Sigmoid colon (tissue), 7 donors: ENCODE measurements around the gene TOMM20. TPM values are rescaled to one million over a fixed set of nuclear protein-coding genes. Genes with fewer than 3 reads are reported as not detected.

ENCODE experiments used
- DNase-seq: peaks from one replicate; pipeline ENCODE4 v3.0.0-alpha.2; 2019
- H3K27ac ChIP-seq, 4 donors: fragments of 200-600 bp; sonication (generic); one replicate each; pipeline ENCODE4 v1.5.1; 2016 to 2019; ENCODE audit warnings: mild to moderate bottlenecking in 1 of 4
- H3K27me3 ChIP-seq, 3 donors: fragments of 200-600 bp; sonication (generic); one replicate each; pipeline ENCODE4 v1.5.1; 2019; ENCODE audit warnings: mild to moderate bottlenecking in 1 of 3
- H3K36me3 ChIP-seq, 4 donors: fragments of 200-600 bp; sonication (generic); one replicate each; pipeline ENCODE4 v1.5.1; 2016 to 2019
- H3K4me1 ChIP-seq, 4 donors: fragments of 200-600 bp; sonication (generic); one replicate each; pipeline ENCODE4 v1.5.1; 2017 to 2019
- H3K4me3 ChIP-seq, 4 donors: fragments of 200-600 bp; sonication (generic); one replicate each; pipeline ENCODE4 v1.5.1; 2017 to 2019; ENCODE audit warnings: mild to moderate bottlenecking in 2 of 4, moderate library complexity in 1 of 4
- H3K9me3 ChIP-seq, 4 donors: fragments of 200-600 bp in 3 of 4; sonication (generic) in 3 of 4; one replicate each; pipeline versions ENCODE4 v1.5.1 to v1.6.1; 2013 to 2019
- CTCF ChIP-seq, 4 experiments: fragments of 450-650 bp in 3 of 4; fragments of 200-600 bp in 1 of 4; IDR thresholded peaks; one replicate each; pipeline ENCODE4 v1.5.1; 2016 to 2019; ENCODE audit warnings: antibody characterized with exemption in 4 of 4, mild to moderate bottlenecking in 3 of 4, moderate library complexity in 2 of 4
- EP300 ChIP-seq, 4 donors: sonication (generic); formaldehyde crosslinking; IDR thresholded peaks; one replicate each; pipeline ENCODE4 v1.6.1; 2017; ENCODE audit warnings: antibody characterized with exemption in 4 of 4
- POLR2A ChIP-seq, 2 donors: fragments of 450-650 bp; IDR thresholded peaks; one replicate each; pipeline ENCODE4 v1.6.1; 2016; ENCODE audit warnings: antibody characterized with exemption in 2 of 2, mild to moderate bottlenecking in 2 of 2, moderate library complexity in 2 of 2
- POLR2AphosphoS5 ChIP-seq, 4 donors: sonication (generic); formaldehyde crosslinking; IDR thresholded peaks; one replicate each; pipeline ENCODE4 v1.6.1; 2017; ENCODE audit warnings: antibody characterized with exemption in 4 of 4
- WGBS, 2 donors: extraction: QIAGEN DNeasy Blood & Tissue Kit; methylation state at CpG; one replicate each; pipeline ENCODE4 v1.1.7; 2013; 5-methylcytosine and 5-hydroxymethylcytosine counted together
- intact Hi-C: fragments of 100-400 bp; cut with DNase I; formaldehyde crosslinking; loops from one replicate; pipeline ENCODE4 v1.15.1; 2023
- polyA plus RNA-seq, 3 donors: library from polyadenylated mRNA; stranded (reverse); fragments of 200-250 nt; gene quantifications; one replicate each; pipeline ENCODE4 v1.2.3, GENCODE V29; 2013
- total RNA-seq, 4 donors: library from RNA; depleted of rRNA; stranded (reverse); fragments of >200 nt; gene quantifications; one replicate each; pipeline ENCODE4 v1.1.0, GENCODE V29; 2016
- donor health status: healthy with polysubstance abuse.
- donor health status: Bipolar disorder and iron deficiency.
- donor health status: healthy.

The TOMM20 gene
- total and polyA plus RNA-seq, 7 donors, result 49.0 to 128 (median 79.3) TPM

- Histone ChIP-seq H3K27me3 (no peaks in the 10 kb centered on the region), H3K36me3 (peaks cover 2 to 49% (median 10%) of the 10 kb centered on the region in 4 donors), H3K4me3 (no peak overlapping the region), H3K4me1 (peaks cover 0 to 36% (median 20%) of the 10 kb centered on the region in 4 donors), H3K9me3 (no peaks in the 10 kb centered on the region), H3K27ac (no peak overlapping the region)
- no peak for DNase-seq
- TF ChIP-seq CTCF (IDR thresholded peaks at IDR 0.05), result no peak
- TF ChIP-seq POLR2AphosphoS5 (IDR thresholded peaks at IDR 0.05), result no peak
- no peak for TF ChIP-seq POLR2A (IDR thresholded peaks at IDR 0.05)
- no peak for TF ChIP-seq EP300 (IDR thresholded peaks at IDR 0.05)
- WGBS, 2 donors, result 95 to 96% methylated on average over 6 of the region's 6 CpGs
- intact Hi-C loops, result no loop called here
These were observed 30.0 kb upstream of the TOMM20 start for GRCh38 chr1:235158680-235159079.

GRCh38 chr1:235157150-235157549 is 28.5 kb upstream of the TOMM20 start:
- TF ChIP-seq POLR2A (IDR thresholded peaks at IDR 0.05) (no peak), EP300 (IDR thresholded peaks at IDR 0.05) (no peak), POLR2AphosphoS5 (IDR thresholded peaks at IDR 0.05) (no peak), CTCF (IDR thresholded peaks at IDR 0.05) (no peak)
- Histone ChIP-seq H3K27ac (no peak overlapping the region), H3K4me3 (no peak overlapping the region), H3K36me3 (peaks cover 3 to 64% (median 15%) of the 10 kb centered on the region in 4 donors), H3K27me3 (no peaks in the 10 kb centered on the region), H3K9me3 (no peaks in the 10 kb centered on the region), H3K4me1 (peaks cover 0 to 36% (median 19%) of the 10 kb centered on the region in 4 donors)
- DNase-seq, result no peak
- WGBS, 2 donors, result 83 to 92% methylated on average over 4 of the region's 4 CpGs
- intact Hi-C loops, result no loop called here

- H3K4me3 ChIP-seq, result no peak overlapping the region
- H3K27me3 ChIP-seq, result no peaks in the 10 kb centered on the region
- peaks cover 0 to 33% (median 17%) of the 10 kb centered on the region in 4 donors for H3K4me1 ChIP-seq
- DNase-seq, result no peak
- WGBS, 2 donors, result 19 to 67% methylated on average over 4 of the region's 4 CpGs
- H3K36me3 ChIP-seq, result peaks cover 3 to 68% (median 18%) of the 10 kb centered on the region in 4 donors
- no peak overlapping the region for H3K27ac ChIP-seq
- intact Hi-C loops, result no loop called here
- TF ChIP-seq CTCF (IDR thresholded peaks at IDR 0.05), result no peak
- TF ChIP-seq POLR2A (IDR thresholded peaks at IDR 0.05), result no peak
- TF ChIP-seq EP300 (IDR thresholded peaks at IDR 0.05), result no peak
- no peak for TF ChIP-seq POLR2AphosphoS5 (IDR thresholded peaks at IDR 0.05)
- H3K9me3 ChIP-seq, result no peaks in the 10 kb centered on the region
These were observed 28.1 kb upstream of the TOMM20 start for GRCh38 chr1:235156740-235157139.

DNA sequence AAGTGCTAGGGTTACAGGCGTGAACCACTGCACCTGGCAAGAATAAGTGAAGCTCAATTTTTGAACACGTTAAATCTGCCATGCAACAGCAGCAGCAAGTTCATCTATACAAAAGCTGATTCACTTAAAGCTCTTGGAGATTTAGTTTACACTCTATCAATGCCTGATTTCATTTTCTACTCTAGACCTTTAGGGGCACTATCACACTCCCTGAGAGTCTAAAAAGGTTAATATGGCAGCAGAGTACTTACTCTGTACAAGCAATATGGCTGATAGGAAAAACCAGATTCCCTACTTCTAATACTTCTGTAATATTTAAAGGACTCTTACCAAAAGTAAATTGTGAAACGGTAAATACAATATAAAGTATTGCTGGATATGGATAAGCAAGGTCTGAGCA is 27.6 kb upstream of the TOMM20 start:
- no peak overlapping the region for H3K27ac ChIP-seq
- H3K4me1 ChIP-seq, result peaks cover 0 to 29% (median 16%) of the 10 kb centered on the region in 4 donors
- H3K27me3 ChIP-seq, result no peaks in the 10 kb centered on the region
- no peak overlapping the region for H3K4me3 ChIP-seq
- intact Hi-C loops, result no loop called here
- H3K9me3 ChIP-seq, result no peaks in the 10 kb centered on the region
- peaks cover 3 to 73% (median 22%) of the 10 kb centered on the region in 4 donors for H3K36me3 ChIP-seq
- 64 to 91% methylated on average over 3 of the region's 3 CpGs for WGBS, 2 donors
- DNase-seq, result no peak
- TF ChIP-seq POLR2AphosphoS5 (IDR thresholded peaks at IDR 0.05) (no peak), CTCF (IDR thresholded peaks at IDR 0.05) (no peak), POLR2A (IDR thresholded peaks at IDR 0.05) (no peak), EP300 (IDR thresholded peaks at IDR 0.05) (no peak)

- Histone ChIP-seq H3K4me1 (peaks cover 0 to 5% (median 0%) of the 10 kb centered on the region in 4 donors), H3K27ac (no peak overlapping the region), H3K9me3 (no peaks in the 10 kb centered on the region), H3K36me3 (peaks cover 3 to 96% (median 35%) of the 10 kb centered on the region in 4 donors), H3K27me3 (no peaks in the 10 kb centered on the region), H3K4me3 (no peak overlapping the region)
- no peak for DNase-seq
- TF ChIP-seq EP300 (IDR thresholded peaks at IDR 0.05) (no peak), CTCF (IDR thresholded peaks at IDR 0.05) (no peak), POLR2AphosphoS5 (IDR thresholded peaks at IDR 0.05) (no peak), POLR2A (IDR thresholded peaks at IDR 0.05) (no peak)
- intact Hi-C loops, result no loop called here
These were observed 23.6 kb upstream of the TOMM20 start for GRCh38 chr1:235152235-235152634.
